ENCODE data around the gene KLHL10. TPM values are rescaled to one million over a fixed set of nuclear protein-coding genes. Genes with fewer than 3 reads are reported as not detected.

Gene KLHL10
- total RNA-seq, 1 experiment from 2014 or later: not detected

DNA sequence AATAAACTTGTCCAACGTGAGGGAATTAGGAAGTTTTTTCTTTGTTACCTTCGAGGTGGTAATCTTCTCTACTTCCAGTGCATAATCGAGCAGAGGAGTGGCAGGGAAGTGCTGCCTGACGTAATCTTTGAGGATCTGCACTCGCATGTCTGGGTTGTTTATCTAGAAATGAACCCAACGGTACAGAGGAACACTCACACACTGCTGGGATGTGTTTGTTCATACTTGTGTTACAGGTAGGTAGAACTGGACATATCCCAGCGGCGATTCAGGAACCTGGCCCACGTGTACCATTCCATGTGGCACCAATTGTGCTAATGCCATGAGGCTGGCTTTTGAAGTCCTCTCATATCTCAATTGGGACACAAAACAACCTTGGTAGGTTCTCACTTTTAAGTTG lies 31.8 kb downstream of the KLHL10 start:
- in situ Hi-C loops (cut with HindIII; ENCODE audit: low pct_unique_long_range_greater_than_20kb, low sequenced_read_pairs): no loop called here
- no peaks in the 10 kb centered on the region for H3K27me3 ChIP-seq (ENCODE audit: control insufficient read depth, insufficient read depth, low read length)
- ChIA-PET POLR2A (no interaction called here), CTCF (no interaction called here)
- H3K4me3 ChIP-seq (ENCODE audit: low read depth in 2 of 2, low read length in 2 of 2): no peak overlapping the region
- no peaks in the 10 kb centered on the region; the same call in none of the 2 replicates for H3K36me3 ChIP-seq (ENCODE audit: control insufficient read depth, insufficient read depth, low read length)
- no peaks in the 10 kb centered on the region for H3K9me3 ChIP-seq (ENCODE audit: control insufficient read depth, insufficient read depth, low read depth, low read length)
- no TSS peak for BruUV-seq (replicated peaks)
- DNase-seq (ENCODE audit: low read depth, low spot score) (no peak), ATAC-seq (no peak)
- no peaks in the 10 kb centered on the region for H3K4me1 ChIP-seq (ENCODE audit: control insufficient read depth, insufficient read depth, low read length)
- TF ChIP-seq, protein P1, sequence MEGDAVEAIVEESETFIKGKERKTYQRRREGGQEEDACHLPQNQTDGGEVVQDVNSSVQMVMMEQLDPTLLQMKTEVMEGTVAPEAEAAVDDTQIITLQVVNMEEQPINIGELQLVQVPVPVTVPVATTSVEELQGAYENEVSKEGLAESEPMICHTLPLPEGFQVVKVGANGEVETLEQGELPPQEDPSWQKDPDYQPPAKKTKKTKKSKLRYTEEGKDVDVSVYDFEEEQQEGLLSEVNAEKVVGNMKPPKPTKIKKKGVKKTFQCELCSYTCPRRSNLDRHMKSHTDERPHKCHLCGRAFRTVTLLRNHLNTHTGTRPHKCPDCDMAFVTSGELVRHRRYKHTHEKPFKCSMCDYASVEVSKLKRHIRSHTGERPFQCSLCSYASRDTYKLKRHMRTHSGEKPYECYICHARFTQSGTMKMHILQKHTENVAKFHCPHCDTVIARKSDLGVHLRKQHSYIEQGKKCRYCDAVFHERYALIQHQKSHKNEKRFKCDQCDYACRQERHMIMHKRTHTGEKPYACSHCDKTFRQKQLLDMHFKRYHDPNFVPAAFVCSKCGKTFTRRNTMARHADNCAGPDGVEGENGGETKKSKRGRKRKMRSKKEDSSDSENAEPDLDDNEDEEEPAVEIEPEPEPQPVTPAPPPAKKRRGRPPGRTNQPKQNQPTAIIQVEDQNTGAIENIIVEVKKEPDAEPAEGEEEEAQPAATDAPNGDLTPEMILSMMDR (IDR thresholded peaks at IDR 0.05): no peak
- TF ChIP-seq TCF7L2 (IDR thresholded peaks at IDR 0.05; ENCODE audit: low read depth, low read length) (no peak), POLR2AphosphoS5 (IDR thresholded peaks at IDR 0.05; ENCODE audit: low read depth, low read length) (no peak), SIN3A (IDR thresholded peaks at IDR 0.05; ENCODE audit: borderline replicate concordance, insufficient read depth, low read depth, low read length) (no peak)
- TF ChIP-seq, protein P2, sequence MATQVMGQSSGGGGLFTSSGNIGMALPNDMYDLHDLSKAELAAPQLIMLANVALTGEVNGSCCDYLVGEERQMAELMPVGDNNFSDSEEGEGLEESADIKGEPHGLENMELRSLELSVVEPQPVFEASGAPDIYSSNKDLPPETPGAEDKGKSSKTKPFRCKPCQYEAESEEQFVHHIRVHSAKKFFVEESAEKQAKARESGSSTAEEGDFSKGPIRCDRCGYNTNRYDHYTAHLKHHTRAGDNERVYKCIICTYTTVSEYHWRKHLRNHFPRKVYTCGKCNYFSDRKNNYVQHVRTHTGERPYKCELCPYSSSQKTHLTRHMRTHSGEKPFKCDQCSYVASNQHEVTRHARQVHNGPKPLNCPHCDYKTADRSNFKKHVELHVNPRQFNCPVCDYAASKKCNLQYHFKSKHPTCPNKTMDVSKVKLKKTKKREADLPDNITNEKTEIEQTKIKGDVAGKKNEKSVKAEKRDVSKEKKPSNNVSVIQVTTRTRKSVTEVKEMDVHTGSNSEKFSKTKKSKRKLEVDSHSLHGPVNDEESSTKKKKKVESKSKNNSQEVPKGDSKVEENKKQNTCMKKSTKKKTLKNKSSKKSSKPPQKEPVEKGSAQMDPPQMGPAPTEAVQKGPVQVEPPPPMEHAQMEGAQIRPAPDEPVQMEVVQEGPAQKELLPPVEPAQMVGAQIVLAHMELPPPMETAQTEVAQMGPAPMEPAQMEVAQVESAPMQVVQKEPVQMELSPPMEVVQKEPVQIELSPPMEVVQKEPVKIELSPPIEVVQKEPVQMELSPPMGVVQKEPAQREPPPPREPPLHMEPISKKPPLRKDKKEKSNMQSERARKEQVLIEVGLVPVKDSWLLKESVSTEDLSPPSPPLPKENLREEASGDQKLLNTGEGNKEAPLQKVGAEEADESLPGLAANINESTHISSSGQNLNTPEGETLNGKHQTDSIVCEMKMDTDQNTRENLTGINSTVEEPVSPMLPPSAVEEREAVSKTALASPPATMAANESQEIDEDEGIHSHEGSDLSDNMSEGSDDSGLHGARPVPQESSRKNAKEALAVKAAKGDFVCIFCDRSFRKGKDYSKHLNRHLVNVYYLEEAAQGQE (IDR thresholded peaks at IDR 0.05; ENCODE audit: insufficient read depth in 1 of 2, low read depth in 2 of 2, low read length in 1 of 2): no peak
- intact Hi-C loops (cut with micrococcal nuclease; ENCODE audit: unreplicated experiment): no loop called here
- H3K27ac ChIP-seq (ENCODE audit: low read length): no peak overlapping the region

DNA sequence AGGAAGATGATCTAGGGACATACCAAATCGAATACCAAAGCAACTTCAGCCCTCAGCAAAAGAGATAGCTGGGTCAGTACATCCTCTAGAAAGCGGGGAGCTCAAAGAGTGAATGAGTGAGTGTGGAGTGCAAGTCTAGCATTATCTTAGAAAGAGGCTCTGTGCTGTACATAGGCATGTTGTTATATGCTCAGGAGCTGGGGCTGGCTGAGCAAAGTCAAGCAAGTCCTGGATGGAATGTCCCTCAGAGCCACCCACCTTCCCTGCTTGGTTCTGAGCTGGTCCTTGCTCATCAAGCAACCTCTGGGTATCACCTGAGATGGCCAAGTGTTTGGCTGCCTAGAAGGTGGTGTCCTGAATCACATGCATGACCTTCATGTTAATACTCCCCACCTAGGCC lies 32.5 kb downstream of the KLHL10 start:
- TF ChIP-seq POLR2AphosphoS5 (IDR thresholded peaks at IDR 0.05; ENCODE audit: low read depth, low read length): no peak
- TF ChIP-seq, protein P1 (IDR thresholded peaks at IDR 0.05): no peak
- no peak for TF ChIP-seq SIN3A (IDR thresholded peaks at IDR 0.05; ENCODE audit: borderline replicate concordance, insufficient read depth, low read depth, low read length)
- TF ChIP-seq, protein P2 (IDR thresholded peaks at IDR 0.05; ENCODE audit: insufficient read depth in 1 of 2, low read depth in 2 of 2, low read length in 1 of 2): no peak
- no peak for TF ChIP-seq TCF7L2 (IDR thresholded peaks at IDR 0.05; ENCODE audit: low read depth, low read length)
- Histone ChIP-seq H3K27ac (ENCODE audit: low read length) (no peak overlapping the region), H3K4me3 (ENCODE audit: low read depth in 2 of 2, low read length in 2 of 2) (no peak overlapping the region), H3K9me3 (ENCODE audit: control insufficient read depth, insufficient read depth, low read depth, low read length) (no peaks in the 10 kb centered on the region), H3K4me1 (ENCODE audit: control insufficient read depth, insufficient read depth, low read length) (no peaks in the 10 kb centered on the region), H3K36me3 (ENCODE audit: control insufficient read depth, insufficient read depth, low read length) (no peaks in the 10 kb centered on the region; the same call in 1 of the 2 replicates), H3K27me3 (ENCODE audit: control insufficient read depth, insufficient read depth, low read length) (no peaks in the 10 kb centered on the region)
- ChIA-PET CTCF (no interaction called here), POLR2A (no interaction called here)
- no peak for ATAC-seq
- no TSS peak for BruUV-seq (replicated peaks)
- in situ Hi-C loops (cut with HindIII; ENCODE audit: low pct_unique_long_range_greater_than_20kb, low sequenced_read_pairs) (no loop called here), intact Hi-C loops (cut with micrococcal nuclease; ENCODE audit: unreplicated experiment) (no loop called here)
- DNase-seq (ENCODE audit: low read depth, low spot score): no peak

Measured in Panc1 (cell line).